ENCODE results near the gene SORD.
A peak's percentile ranks its signal among the peaks of the same experiment; 100 is the strongest.
"Not testable (repeated sequence)": the region's sequence is repeated elsewhere in the genome, so short reads cannot be mapped to it uniquely, and the experiment has no call there.

SORD gene

DNA sequence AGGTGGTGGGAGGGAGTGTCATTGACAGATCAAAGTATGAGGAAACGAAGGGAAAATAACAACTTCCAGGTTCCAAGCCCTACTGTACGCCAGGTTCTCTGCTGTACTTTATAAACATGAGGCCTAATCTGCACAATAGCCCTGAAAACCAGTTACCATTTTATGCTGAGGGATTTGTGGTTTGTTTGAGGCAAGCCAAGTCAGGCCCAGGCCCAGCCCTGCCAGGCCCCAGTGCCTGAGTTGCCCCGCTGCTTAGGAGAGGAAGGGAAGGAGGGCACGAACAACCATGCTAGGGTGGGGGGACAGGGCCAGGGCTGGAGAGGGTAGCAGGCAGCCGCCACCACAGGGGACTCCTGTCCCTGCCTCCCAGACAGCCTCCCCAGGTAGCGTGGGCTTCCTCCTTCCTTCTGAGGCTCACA is 47.0 kb downstream of the SORD start:
- DNase-seq = not testable (repeated sequence)

DNA sequence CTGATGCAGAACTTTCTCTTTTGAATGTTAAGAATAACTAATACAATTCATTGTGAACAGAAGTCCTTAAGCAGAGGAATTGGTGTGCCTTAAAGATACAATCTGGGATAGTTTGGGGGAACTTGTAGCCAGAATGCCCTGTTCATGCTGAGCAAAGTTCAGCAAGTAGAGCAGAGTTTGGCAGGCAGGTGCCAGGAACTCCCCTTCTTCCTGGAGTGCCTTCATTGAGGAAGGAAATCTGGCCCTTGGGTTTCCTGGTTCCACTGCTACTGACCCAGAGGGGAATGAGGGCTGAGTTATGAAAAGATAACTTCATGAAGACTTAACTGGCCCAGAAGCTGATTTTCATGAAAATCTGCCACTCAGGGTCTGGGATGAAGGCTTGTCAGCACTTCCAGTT is 50.6 kb downstream of the SORD start:
- DNase-seq = not testable (repeated sequence)

DNA sequence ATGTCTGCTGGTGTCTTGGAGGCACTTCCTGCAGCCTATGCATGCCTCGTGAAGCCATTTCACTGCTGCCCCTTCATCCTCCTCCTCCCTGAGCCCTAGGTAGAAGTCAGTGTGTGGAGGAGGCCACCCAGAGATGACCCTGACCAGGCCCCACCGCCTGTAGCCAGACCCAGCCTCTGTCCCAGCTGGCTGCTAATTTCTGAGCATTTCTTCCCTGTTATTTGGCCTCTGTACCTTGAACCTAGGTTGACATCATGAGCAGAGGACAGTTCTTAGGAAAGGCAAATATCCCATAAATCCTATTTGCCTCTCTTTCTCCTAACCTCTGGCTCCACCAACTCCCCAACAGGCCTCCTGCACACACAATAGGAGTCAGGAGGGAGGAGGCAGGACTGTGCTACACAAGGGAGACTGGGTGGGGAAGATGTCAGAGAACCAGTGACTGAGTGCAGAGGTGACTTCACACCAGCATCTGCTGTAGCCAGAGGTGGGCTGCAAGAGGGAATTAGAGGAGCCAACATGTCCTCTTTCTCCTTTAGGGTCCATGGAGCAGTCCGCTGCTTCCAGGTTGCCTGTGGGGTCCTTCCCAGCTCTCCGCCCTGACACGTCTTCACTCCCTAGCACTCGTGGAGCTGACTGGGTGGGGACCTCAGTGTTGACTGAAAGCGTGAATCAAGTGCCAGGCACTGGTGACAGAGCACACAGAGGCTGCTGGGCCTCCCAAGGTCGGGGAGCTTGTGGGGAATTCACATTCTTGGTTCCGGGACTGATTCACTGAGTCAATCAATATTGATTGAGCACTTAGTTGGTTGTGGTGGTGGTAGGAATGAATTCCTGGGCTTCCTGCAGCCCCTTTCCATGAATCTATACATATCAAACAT is 52.7 kb downstream of the SORD start:
- not testable (repeated sequence) for DNase-seq

DNA sequence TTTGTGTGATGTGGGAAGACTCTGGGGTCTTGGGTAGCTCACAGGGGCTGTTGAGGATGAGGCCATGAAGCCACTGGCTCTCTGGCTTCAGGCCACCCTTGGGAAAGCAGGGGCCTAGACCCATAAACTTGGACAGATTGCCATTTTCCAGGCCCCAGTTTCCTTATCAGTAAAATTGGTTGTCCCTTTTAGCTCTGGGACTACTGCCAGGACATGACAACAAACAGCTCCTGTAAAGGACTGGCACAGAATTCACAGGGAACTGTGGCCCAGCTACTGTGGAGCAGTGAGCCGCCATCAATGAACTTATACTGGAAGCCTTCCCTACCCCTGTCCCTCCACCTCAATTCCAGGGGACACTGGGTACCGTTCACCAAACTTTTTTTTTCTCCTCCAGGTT is 54.4 kb downstream of the SORD start:
- not testable (repeated sequence) for DNase-seq

DNA sequence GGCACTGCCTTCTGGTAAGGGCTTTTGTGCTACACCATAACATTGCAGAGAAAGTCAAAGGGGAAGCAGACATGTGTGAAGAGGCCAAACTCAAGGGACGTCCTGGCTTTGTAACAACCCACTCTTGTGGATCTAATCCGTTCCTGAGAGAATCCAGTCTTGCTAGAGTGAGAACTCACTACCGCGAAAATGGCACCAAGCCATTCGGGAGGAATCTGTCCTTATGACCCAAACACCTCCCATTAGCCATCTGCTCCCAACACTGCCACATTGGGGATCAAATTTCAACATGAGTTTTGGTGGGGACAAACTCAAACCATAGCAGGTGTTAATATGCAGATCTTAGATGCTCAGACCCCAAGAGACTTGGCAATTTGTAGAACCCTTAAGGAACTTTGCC is 56.2 kb downstream of the SORD start:
- DNase-seq = not testable (repeated sequence)

DNA sequence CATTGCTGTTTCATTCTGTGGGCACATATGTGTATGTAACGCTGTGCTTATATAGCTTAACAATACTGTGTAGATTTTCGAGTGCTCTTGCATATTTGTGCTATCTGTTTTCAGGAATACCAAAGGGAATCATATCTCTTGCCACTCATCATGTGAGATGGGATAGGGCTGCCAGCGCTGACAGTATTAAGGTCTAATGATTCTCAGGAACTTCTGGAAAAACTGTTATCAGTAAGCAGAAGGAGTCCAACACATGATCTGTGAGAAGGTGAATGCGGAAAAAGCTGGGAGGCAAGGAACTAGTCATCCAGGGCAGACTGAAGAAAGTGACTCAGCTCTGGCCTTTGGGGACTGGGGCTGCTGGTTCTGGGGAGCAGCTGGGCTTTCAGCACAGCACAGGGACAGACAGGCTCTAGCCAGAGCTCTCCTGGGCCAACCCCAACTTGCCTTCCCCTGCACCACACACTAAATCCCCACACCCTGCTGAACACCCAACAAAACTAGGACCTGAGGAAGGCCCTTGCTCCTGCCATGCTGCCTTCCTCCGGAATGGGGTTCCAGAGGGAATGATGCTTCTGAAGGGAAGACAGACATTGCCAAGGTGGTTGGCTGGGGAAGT is 56.7 kb downstream of the SORD start:
- peak; percentile 19 for DNase-seq

DNA sequence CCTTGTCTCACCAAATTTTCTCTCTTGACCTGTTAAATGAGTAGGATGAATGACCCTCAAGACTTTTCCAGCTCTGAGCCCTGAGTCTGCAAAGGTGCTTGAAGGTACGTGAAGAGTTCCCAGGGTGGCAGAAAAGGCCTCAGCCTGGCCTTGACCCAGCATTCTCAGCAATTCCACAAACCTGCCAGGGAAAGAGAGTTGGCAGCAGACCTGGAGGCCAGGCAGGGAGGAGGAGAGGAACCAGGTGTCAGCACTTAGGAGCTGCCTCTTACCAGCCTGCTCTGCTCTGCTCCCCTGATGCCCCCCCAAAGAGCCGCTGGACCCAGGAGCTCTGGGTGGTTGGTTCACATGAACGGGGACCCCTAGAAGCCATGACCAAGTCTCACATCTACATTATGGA is 57.6 kb downstream of the SORD start:
- DNase-seq = not testable (repeated sequence)

DNA sequence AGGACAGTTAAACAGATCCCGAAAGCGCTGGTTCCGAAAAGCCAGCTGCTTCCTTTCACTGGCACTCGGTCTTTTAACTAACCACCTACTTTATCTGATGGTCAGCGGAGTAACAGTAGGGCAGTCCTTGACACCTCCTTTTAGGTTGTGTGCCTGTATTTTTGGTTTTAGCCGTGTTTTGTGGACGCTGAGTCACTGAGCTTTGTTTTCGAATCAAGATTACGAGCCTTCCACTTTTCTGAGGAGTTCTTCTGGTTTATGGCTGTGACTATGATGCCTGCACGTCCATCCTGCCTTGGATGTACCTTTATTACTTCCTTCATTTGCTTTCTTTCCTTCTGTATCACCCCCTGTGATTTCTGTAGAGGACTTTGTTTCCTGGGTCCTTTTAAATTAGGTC is 59.4 kb downstream of the SORD start:
- DNase-seq = not testable (repeated sequence)

DNA sequence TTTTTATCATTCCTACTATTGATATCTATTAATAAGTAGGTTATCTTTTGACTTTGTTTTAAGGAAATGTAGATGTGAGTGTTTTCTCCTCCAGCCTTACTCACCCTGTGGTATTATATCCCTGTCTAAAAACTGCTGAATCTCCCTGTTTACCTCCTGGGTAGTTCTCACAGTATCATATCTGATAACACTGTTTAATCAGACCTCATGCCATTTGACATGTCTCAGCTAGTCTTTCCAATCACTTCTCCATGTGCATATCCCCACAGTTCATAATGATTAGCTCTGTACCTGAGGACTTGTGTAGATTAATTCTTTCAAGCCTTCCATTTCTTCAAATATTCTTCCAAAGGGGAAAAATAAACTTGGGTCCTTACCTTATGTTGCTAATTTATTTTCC is 60.2 kb downstream of the SORD start:
- no peak for DNase-seq

DNA sequence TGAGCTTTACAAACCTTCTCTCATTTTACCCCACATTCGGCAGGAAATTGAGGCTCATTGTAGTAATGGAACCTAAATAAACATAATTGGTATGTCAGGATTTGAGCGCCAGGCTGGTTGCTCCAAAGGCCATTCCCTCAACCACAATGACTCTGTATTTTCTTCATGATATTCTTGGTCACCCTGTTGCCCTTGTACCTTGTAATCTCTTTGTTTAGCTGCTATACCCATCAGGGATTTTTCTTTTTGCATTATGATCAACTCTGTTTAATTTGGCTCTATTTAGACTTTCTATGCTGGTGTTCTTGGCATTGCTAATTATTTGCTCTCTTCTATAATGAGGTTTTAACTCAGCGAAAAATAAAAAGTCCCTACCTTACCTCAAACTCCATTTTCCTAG is 61.2 kb downstream of the SORD start:
- no peak for DNase-seq

DNA sequence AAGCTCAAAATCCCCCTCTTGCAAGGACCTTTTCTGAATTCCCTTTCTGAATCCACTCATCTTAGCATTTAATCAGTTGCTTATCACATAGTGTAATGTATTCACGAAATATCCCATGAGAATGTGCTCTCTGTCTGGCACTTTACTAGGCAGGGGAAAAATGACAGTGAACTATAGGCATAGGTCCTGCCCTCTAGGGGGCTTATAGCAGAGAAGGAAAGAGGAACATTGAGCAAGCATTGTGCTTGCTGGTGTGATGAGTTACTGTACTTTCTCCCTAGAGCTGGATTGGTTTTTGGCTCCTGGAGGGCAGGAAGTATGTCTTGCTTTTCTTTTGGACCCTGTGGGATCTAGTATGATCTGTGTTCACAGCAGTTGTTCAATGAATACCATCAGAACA is 64.5 kb downstream of the SORD start:
- no peak for DNase-seq

DNA sequence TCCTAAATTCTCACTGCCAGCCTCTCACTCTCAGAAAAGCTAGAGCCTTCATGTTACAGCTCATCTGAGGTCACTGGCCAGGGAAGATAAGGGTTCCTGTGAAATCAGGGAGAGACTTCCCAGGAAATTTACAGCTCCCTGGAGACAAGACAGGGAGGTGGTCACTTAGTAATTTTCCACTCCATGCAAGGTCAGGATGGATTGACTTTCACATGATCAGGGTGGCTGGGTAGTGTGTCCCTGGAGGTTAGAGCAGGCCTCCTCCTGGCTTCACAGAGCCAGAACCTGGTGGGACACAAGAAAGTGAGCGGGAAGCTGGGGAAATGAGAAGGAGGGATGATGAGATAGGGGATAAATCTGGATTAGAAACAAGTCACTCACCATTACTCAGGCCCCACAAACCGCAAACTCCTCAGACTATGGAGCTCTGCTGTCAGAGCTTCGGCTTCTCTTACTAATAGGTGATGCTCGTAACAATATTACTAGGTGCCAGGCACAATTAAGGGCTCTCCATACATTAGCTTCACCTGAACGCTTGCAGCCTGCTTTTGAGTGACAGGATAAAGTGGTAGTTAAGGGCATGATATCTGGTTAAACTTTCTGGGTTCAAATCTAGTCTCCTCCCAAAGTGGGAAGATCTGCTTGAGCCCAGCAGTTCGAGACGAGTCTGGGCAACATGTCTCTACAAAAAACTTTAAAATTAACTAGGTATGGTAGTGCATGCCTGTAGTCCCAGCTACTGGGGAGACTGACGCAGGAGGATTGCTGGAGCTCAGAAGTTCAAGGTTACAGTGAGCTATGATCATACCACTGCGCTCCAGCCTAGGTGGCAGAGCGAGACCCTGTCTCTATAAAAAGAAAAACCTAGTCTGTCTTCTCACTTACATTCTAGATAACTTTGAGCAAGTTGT is 66.1 kb downstream of the SORD start:
- DNase-seq = no peak

DNA sequence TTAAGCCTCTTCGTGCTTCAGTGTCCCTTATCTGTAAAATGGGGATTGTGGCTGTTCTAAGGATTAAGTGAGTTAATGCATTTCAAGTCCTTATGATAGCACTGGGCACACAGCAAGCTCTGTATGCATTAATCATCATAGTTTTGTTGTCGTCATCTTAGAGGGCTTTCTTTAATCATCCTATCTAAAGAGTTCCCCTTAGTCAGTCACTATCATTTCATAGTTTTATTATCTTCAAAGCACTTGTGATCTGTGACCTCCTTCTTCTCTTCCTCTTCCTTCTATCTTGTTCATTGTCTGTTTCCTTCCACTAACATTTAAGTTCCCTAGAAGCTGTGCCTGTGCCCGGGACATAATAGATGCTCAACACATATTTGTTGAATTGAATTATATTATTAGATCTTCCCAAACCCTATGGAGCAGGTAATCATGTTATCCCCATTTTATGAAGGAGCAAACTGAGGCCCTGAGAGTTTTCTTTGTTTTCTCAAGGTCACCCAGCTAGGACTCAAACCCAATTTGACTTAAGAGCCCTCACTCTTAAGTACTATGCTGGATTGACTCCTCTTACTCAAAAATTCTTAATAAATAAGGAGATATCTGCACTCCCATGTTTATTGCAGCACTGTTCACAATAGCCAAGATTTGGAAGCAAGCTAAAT is 66.8 kb downstream of the SORD start:
- DNase-seq = no peak

DNA sequence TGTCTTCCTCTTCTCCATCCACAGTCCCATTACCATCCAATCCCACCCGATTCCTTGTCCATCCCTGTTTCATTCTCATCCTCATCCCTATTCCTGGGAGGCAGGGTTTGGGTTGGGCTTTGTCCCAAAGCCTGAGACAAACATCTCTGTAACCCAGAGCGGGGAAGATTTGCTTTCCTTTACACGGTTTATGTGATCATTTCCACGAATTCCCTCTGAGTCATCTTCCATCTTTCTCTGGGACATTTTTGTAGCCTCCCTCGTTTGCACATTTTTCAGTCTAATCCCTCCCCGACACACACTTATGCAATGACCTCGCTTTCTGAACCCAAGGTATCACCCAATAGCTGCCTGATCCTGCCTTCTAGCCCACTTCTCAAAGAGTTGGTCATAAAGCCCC is 68.2 kb downstream of the SORD start:
- DNase-seq = no peak

DNA sequence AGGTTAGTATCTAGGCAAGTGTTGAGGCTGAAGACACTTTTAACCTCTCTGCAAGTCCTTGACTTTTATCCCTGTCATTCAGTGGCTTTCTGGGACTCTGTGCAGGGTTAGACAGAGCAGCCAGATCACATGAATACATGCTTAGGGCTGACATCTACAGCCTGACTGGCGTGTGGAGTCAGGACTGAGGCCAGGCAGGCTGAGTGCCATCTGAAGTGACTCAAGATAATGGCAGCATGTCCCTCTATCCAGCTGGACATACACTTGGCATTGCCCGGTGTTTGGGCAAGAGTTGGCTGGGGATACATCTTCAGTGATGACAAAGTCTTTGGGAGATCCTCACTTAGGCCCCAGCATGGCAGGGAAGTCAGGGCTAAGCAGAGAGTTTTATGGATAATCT is 68.6 kb downstream of the SORD start:
- no peak for DNase-seq

DNA sequence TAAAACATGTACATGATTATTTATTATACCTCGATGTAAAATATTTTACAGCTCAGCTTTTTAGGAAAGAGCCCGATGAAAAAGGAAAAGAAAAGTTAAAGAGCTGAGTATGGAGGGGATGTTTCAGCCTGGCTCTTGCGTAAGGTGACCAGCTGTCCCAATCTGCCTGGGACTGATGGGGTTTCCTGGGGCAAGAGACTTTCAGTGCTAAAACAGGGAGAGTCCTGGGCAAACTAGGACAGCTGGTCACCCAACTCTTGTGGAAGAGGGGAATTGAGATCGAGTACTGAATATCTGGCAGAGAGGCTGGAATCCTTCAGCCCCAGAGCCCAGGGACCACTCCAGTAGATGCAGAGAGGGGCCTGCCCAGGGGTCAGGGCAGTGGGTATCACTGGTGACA is 70.0 kb downstream of the SORD start:
- no peak for DNase-seq

DNA sequence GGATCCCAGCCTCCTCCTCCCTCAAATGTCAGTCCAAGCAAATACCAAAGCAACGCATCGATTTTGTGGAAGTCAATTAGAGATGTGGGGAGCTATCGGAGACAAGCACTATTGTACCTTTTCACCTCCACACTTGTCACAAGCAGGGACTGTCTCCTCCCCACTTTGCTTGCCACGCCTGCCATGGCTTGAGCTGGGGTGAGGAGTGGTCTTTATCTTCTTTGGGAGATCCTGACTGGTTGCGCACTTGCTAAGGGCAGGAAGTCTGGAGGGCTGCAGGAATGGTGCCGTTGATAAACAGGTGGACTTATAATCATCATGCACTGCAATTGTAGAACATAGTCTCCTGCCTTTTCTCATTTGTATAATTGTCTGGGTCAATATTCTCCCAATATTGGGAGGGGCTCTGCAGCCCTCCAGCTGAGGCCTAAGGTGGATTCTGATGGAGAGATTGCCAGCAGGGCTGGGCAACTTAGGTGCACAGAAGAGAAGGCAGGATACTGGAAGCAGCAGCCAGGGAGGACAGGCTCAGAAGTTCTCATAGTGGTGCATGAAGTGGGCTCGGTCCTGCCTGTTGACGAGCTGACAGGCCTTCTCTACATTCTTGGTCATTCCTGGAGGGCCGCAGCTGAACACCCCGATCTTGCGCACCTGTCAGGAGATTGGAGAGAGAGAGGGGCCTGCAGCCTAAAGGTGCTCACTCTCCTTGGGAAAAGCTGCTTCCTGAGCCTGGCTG is 70.8 kb downstream of the SORD start:
- DNase-seq = no peak

DNA sequence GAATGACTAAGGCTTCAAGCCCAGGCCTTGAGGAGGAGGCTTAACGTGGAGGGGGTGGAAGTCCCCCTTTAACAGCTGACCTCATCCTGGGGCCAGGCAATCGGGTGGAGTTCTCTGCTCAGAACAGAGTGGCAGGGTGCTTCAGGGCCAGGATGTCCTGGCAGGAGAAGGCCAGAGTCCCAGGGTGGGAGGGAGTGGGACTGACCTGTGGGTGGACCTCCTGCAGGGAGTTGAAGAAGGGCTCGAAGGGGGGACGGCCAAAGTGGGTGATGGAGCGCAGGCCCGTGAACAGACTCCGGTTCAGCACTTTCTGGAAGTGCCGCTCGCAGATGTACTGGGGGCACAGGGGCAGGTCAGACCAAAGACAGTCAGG is 71.3 kb downstream of the SORD start:
- DNase-seq = no peak

DNA sequence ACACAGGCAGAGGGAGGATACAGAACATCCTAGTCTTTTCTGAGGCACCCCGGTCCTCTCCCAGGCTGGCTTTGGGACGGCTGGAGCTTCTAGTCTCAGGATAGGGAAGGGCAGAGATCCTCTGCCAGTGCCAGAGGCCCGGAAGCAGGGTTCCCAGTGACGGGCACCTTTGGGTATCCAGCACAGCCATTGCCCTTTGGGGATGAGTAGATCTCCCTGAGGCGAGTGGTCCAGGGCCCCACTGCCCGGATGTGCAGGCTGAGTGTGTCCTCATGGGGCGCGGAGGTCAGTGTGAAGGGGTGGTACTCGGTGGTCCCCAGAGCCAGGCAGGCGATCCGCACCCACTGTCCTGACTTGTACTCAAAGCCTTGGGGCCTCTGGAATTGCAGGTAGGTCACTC is 72.7 kb downstream of the SORD start:
- DNase-seq = no peak

DNA sequence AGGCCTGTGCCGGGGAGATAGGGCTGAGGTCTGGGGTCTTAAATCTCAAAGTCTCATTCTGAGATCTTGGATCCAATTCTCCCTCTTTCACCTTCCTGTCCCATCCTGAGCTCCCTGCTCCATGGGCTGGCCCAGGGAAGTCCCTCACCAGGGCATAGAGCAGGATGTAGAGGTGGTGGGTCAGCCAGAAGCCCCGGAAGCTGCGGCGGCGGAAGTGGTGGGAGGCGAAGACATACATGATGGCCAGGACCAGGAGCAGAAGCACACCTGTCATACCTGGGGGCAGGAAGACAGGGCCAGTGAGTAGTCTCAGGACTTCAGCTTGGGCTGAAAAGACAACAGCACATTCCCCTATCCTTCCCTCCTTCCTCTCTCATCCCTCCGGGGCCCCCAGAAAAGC is 74.5 kb downstream of the SORD start:
- no peak for DNase-seq

DNA sequence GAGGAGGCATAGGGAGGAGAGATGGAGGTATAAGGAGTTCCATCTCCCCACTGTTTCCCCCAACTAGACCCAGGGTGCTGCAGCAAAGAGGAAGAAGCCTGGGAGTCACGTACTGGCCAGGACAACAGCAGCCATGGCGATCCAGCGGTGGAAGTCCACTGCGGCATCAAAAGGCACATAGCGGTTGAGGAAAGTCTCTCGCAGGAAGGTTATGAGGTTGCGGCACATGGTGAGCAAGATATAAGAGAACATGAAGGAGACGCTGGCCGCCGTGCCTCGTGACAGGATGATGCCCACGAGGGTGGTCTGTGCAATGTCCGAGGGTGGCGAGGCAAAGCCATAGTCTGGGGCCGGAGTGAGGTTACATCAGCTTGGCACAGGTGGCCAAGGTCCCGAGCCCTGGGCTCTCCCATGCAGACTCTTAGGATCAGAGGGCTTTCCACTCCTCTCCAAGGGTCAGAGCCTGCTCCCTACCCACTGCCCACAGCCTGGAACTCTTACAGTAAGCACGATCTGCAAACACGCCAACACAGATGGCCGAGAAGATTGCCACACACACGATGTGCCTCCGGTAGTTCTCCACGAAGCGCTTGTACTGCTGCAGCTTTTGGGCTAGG is 76.7 kb downstream of the SORD start:
- no peak for DNase-seq

Data from kidney glomerular epithelial cell (primary cell).